ENCODE data around the gene C1QC. TPM values are rescaled to one million over a fixed set of nuclear protein-coding genes. Genes with fewer than 3 reads are reported as not detected.

Gene C1QC
- total and polyA plus RNA-seq, 2 experiments from 2014 or later = not detected

DNA sequence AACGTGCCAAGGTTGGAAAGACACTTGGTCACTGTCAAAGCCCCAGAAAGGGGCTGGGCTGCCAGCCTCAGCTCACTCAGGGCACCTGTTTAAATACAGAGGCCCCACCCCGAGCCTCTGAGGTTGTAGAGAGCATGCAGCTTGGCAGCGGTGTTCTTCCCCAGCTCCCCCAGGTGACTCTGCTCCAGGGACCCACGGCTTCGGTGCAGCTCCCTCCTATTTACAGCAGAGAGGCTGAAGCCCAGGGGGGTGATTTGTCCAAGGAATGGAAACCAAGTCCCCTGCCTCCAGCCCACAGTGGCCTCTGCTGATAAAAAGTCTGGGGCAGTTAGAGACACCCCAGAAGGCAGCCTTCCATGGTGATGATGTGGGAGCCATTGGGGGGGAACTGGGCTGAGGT, 16.1 kb upstream of the C1QC start:
- Histone ChIP-seq H4K20me1 (replicated peaks; ENCODE audit: insufficient read depth) (no peaks in the 10 kb centered on the region; the same call in 1 of the 2 replicates), H2AFZ (no peak overlapping the region), H3K4me2 (no peak overlapping the region), H3K27ac (ENCODE audit: low read depth) (no peak overlapping the region), H3F3A (replicated peaks; ENCODE audit: low read depth) (no peaks in the 10 kb centered on the region), H3K9me2 (ENCODE audit: insufficient read depth) (no peaks in the 10 kb centered on the region), H3K27me3 (ENCODE audit: insufficient read depth) (no peaks in the 10 kb centered on the region), H3K4me1 (ENCODE audit: insufficient read depth) (peaks cover 43% of the 10 kb centered on the region), H3K79me2 (replicated peaks; ENCODE audit: insufficient read depth) (no peaks in the 10 kb centered on the region), H3K4me3 (no peak overlapping the region), H3K36me3 (ENCODE audit: insufficient read depth) (no peaks in the 10 kb centered on the region)
- Mint-ChIP-seq H3K27me3 (ENCODE audit: insufficient read depth, low read depth, poor library complexity) (peaks cover 14% of the 10 kb centered on the region), H3K36me3 (ENCODE audit: low read depth) (no peaks in the 10 kb centered on the region), H3K9me3 (no peaks in the 10 kb centered on the region), H3K4me3 (no peak overlapping the region), H3K4me1 (peaks cover 42% of the 10 kb centered on the region), H3K27ac (no peak overlapping the region)
- ATAC-seq = no peak
- no peak for DNase-seq (ENCODE audit: low spot score)
- TF ChIP-seq, protein P1, sequence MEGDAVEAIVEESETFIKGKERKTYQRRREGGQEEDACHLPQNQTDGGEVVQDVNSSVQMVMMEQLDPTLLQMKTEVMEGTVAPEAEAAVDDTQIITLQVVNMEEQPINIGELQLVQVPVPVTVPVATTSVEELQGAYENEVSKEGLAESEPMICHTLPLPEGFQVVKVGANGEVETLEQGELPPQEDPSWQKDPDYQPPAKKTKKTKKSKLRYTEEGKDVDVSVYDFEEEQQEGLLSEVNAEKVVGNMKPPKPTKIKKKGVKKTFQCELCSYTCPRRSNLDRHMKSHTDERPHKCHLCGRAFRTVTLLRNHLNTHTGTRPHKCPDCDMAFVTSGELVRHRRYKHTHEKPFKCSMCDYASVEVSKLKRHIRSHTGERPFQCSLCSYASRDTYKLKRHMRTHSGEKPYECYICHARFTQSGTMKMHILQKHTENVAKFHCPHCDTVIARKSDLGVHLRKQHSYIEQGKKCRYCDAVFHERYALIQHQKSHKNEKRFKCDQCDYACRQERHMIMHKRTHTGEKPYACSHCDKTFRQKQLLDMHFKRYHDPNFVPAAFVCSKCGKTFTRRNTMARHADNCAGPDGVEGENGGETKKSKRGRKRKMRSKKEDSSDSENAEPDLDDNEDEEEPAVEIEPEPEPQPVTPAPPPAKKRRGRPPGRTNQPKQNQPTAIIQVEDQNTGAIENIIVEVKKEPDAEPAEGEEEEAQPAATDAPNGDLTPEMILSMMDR (conservative IDR thresholded peaks at IDR 0.05; ENCODE audit: low read depth in 2 of 2) = no peak
- TF ChIP-seq ZNF331 (CRISPR knock-in tag; IDR thresholded peaks at IDR 0.05; ENCODE audit: low read depth) = no peak
- TF ChIP-seq, protein P2, sequence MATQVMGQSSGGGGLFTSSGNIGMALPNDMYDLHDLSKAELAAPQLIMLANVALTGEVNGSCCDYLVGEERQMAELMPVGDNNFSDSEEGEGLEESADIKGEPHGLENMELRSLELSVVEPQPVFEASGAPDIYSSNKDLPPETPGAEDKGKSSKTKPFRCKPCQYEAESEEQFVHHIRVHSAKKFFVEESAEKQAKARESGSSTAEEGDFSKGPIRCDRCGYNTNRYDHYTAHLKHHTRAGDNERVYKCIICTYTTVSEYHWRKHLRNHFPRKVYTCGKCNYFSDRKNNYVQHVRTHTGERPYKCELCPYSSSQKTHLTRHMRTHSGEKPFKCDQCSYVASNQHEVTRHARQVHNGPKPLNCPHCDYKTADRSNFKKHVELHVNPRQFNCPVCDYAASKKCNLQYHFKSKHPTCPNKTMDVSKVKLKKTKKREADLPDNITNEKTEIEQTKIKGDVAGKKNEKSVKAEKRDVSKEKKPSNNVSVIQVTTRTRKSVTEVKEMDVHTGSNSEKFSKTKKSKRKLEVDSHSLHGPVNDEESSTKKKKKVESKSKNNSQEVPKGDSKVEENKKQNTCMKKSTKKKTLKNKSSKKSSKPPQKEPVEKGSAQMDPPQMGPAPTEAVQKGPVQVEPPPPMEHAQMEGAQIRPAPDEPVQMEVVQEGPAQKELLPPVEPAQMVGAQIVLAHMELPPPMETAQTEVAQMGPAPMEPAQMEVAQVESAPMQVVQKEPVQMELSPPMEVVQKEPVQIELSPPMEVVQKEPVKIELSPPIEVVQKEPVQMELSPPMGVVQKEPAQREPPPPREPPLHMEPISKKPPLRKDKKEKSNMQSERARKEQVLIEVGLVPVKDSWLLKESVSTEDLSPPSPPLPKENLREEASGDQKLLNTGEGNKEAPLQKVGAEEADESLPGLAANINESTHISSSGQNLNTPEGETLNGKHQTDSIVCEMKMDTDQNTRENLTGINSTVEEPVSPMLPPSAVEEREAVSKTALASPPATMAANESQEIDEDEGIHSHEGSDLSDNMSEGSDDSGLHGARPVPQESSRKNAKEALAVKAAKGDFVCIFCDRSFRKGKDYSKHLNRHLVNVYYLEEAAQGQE (IDR thresholded peaks at IDR 0.05; ENCODE audit: unreplicated experiment) = no peak
- TF ChIP-seq EZH2 (IDR thresholded peaks at IDR 0.05; ENCODE audit: low read depth, unreplicated experiment) = no peak
- TF ChIP-seq STAT1 (IDR thresholded peaks at IDR 0.05; ENCODE audit: unreplicated experiment) = no peak
- TF ChIP-seq ZNF114 (CRISPR knock-in tag; IDR thresholded peaks at IDR 0.05) = no peak
- no peak for TF ChIP-seq CREB1 (CRISPR knock-in tag; IDR thresholded peaks at IDR 0.05; ENCODE audit: low read depth)
- no peak for TF ChIP-seq EZH2phosphoT487 (IDR thresholded peaks at IDR 0.05; ENCODE audit: unreplicated experiment)

DNA sequence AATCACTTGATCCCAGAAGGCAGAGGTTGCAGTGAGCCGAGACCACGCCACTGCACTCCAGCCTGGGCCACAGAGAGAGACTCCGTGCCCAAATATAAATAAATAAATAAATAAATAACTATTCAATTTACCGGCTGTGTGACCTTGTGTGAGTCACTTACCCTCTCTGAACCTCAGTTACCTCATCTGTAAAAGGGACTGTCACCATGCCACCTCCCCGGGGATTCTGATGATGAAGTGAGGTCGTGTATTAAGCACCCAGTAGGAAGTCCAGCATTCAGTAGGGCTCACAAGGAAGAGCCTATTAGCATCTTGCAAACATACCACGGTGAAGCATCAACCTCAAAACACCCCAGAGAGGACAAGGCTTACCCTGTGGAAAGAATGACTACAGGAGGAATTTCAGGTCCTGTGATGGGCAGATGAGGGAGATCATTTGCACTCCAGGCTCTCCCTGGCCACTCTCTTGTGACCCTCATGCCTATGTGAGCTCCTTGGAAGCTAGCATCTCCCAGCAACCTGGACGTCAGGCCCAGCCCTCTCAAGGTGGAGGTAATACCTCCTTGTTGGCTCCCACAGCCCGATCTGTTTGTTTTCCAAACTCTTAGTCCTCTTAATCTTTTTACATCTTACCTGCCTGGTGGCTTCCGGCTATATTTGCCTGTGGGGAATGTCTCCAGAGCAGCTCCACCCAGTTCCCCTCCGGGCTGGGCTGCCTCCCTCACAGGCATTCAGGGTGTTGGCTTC, 14.6 kb upstream of the C1QC start:
- no peaks in the 10 kb centered on the region for H3K79me2 ChIP-seq (replicated peaks; ENCODE audit: insufficient read depth)
- no peaks in the 10 kb centered on the region for H3K9me2 ChIP-seq (ENCODE audit: insufficient read depth)
- H3K27ac Mint-ChIP-seq = no peak overlapping the region
- H2AFZ ChIP-seq = peak overlapping the region; percentile 61
- H3K27ac ChIP-seq (ENCODE audit: low read depth) = 0 out of 2 replicates have a peak overlapping the region, but pooled peaks have one; percentile 29
- no peaks in the 10 kb centered on the region for H3K9me3 Mint-ChIP-seq
- H3K27me3 ChIP-seq (ENCODE audit: insufficient read depth) = no peaks in the 10 kb centered on the region
- no peak for TF ChIP-seq EZH2phosphoT487 (IDR thresholded peaks at IDR 0.05; ENCODE audit: unreplicated experiment)
- no peak for TF ChIP-seq ZNF331 (CRISPR knock-in tag; IDR thresholded peaks at IDR 0.05; ENCODE audit: low read depth)
- no peak for TF ChIP-seq JUNB (IDR thresholded peaks at IDR 0.05; ENCODE audit: unreplicated experiment)
- H3K4me1 Mint-ChIP-seq = peaks cover 42% of the 10 kb centered on the region
- 0 out of 2 replicates have a peak overlapping the region, but pooled peaks have one; percentile 7 for H3K4me3 ChIP-seq
- peak; percentile 8; the same call in 2 of the 3 replicates for ATAC-seq
- no peaks in the 10 kb centered on the region for H3F3A ChIP-seq (replicated peaks; ENCODE audit: low read depth)
- peaks cover 43% of the 10 kb centered on the region for H3K4me1 ChIP-seq (ENCODE audit: insufficient read depth)
- no peaks in the 10 kb centered on the region for H3K36me3 Mint-ChIP-seq (ENCODE audit: low read depth)
- H3K36me3 ChIP-seq (ENCODE audit: insufficient read depth) = no peaks in the 10 kb centered on the region
- peak overlapping the region; percentile 73 for H3K4me2 ChIP-seq
- no peaks in the 10 kb centered on the region; the same call in 1 of the 2 replicates for H4K20me1 ChIP-seq (replicated peaks; ENCODE audit: insufficient read depth)
- H3K27me3 Mint-ChIP-seq (ENCODE audit: insufficient read depth, low read depth, poor library complexity) = peaks cover 16% of the 10 kb centered on the region
- DNase-seq (ENCODE audit: low spot score) = peak; percentile 28
- H3K4me3 Mint-ChIP-seq = no peak overlapping the region
